B cell (primary cell): ENCODE measurements around the gene SH3RF1. TPM values are rescaled to one million over a fixed set of nuclear protein-coding genes. Genes with fewer than 3 reads are reported as not detected.

Source experiments
- ATAC-seq: fragments of 200-7000 bp; cut with Tn5 transposase; one replicate; pipeline ENCODE4 v1.10.0; 2021; ENCODE audit warnings: low read depth, mild to moderate bottlenecking, moderate number of reproducible peaks, moderate library complexity
- CTCF ChIA-PET: fragments of 350-600 bp; sonication (Branson Sonifier 250); formaldehyde crosslinking; loops from one replicate; lab custom pipeline; 2021; ENCODE audit warnings: antibody characterized with exemption, inconsistent platforms; lab: Charles Lee
- POLR2A ChIA-PET: fragments of 350-600 bp; sonication (Branson Sonifier 250); formaldehyde crosslinking; loops from one replicate; lab custom pipeline; 2021; ENCODE audit warnings: antibody characterized with exemption; lab: Charles Lee
- DNase-seq: peaks from one replicate; pipeline ENCODE4 v3.0.0; 2013
- H2AFZ ChIP-seq: 2 replicates; pipeline ENCODE4 v1.6.1; 2012; ENCODE audit warnings: mild to moderate bottlenecking, low read depth, low read length; ENCODE audit not compliant: insufficient read depth, poor library complexity, severe bottlenecking
- H3K27ac ChIP-seq, 2 donors: 1 replicate in 1 of 2; 2 replicates in 1 of 2; pipeline ENCODE4 v1.5.1; 2012 to 2013; ENCODE audit warnings: low read length in 2 of 2, mild to moderate bottlenecking in 2 of 2, moderate library complexity in 1 of 2
- H3K27me3 ChIP-seq, 4 experiments: fragments of 200-600 bp in 1 of 4; sonication (generic) in 1 of 4; replicated peaks in 1 of 4; 1 replicate in 2 of 4; 2 replicates in 2 of 4; pipeline versions ENCODE4 v1.6.1 to v1.7.0; 2013 to 2016; ENCODE audit warnings: low read length in 3 of 4, mild to moderate bottlenecking in 2 of 4, mixed read lengths in 1 of 4, moderate library complexity in 1 of 4; ENCODE audit not compliant: insufficient read depth in 4 of 4, control insufficient read depth in 3 of 4; ENCODE audit errors: control extremely low read depth in 1 of 4
- H3K36me3 ChIP-seq, 2 experiments: replicated peaks in 1 of 2; 1 replicate in 1 of 2; 2 replicates in 1 of 2; pipeline versions ENCODE4 v1.6.1 to v1.7.1; 2013; ENCODE audit warnings: low read length in 1 of 2; ENCODE audit not compliant: insufficient read depth in 2 of 2, control insufficient read depth in 1 of 2; ENCODE audit errors: control extremely low read depth in 1 of 2, extremely low read depth in 1 of 2
- H3K4me1 ChIP-seq, 2 donors: fragments of 200-600 bp in 1 of 2; sonication (generic) in 1 of 2; 1 replicate in 1 of 2; 2 replicates in 1 of 2; pipeline versions ENCODE4 v1.5.1 to v1.6.1; 2013 to 2017; ENCODE audit warnings: low read length in 2 of 2; ENCODE audit not compliant: control insufficient read depth in 2 of 2, insufficient read depth in 2 of 2
- H3K4me2 ChIP-seq: replicated peaks from 2 replicates; pipeline ENCODE3; 2012; ENCODE audit warnings: mild to moderate bottlenecking, low read depth, low read length; ENCODE audit not compliant: poor library complexity, severe bottlenecking
- H3K4me3 ChIP-seq, 5 experiments: fragments of 200-600 bp in 1 of 5; sonication (generic) in 1 of 5; 1 replicate in 3 of 5; 2 replicates in 2 of 5; pipeline versions ENCODE4 v1.5.1 to v1.7.0; 2011 to 2016; ENCODE audit warnings: low read length in 4 of 5, mild to moderate bottlenecking in 4 of 5, low read depth in 2 of 5, control low read depth in 1 of 5, moderate library complexity in 1 of 5; ENCODE audit not compliant: insufficient read depth in 1 of 5; ENCODE audit errors: control extremely low read depth in 1 of 5, extremely low read depth in 1 of 5
- H3K79me2 ChIP-seq: fragments of 200-600 bp; sonication (generic); one replicate; pipeline ENCODE4 v1.6.0; 2016; ENCODE audit warnings: low read length; ENCODE audit not compliant: control insufficient read depth, insufficient read depth
- H3K9ac ChIP-seq: fragments of 200-600 bp; sonication (generic); 2 replicates; pipeline ENCODE4 v1.6.1; 2017; ENCODE audit warnings: mild to moderate bottlenecking, low read length, moderate library complexity
- H3K9me3 ChIP-seq, 3 donors: one replicate each; pipeline versions ENCODE4 v1.6.1 to v1.7.1; 2013; ENCODE audit warnings: low read length in 2 of 3; ENCODE audit not compliant: control insufficient read depth in 2 of 3, insufficient read depth in 1 of 3; ENCODE audit errors: control extremely low read depth in 1 of 3
- H4K20me1 ChIP-seq: 2 replicates; pipeline ENCODE4 v1.6.0; 2012; ENCODE audit warnings: mild to moderate bottlenecking, low read length; ENCODE audit not compliant: insufficient read depth, control insufficient read depth, poor library complexity, severe bottlenecking
- H3K27ac Mint-ChIP-seq: one replicate; pipeline ENCODE4 v1.8.0; 2021; ENCODE audit warnings: mixed read lengths
- H3K27me3 Mint-ChIP-seq: one replicate; pipeline ENCODE4 v1.8.0; 2021; ENCODE audit warnings: mixed read lengths
- H3K4me1 Mint-ChIP-seq: one replicate; pipeline ENCODE4 v1.8.0; 2021; ENCODE audit warnings: mixed read lengths
- H3K4me3 Mint-ChIP-seq: one replicate; pipeline ENCODE4 v1.8.0; 2021; ENCODE audit warnings: mixed read lengths
- H3K9me3 Mint-ChIP-seq: one replicate; pipeline ENCODE4 v1.8.0; 2022; ENCODE audit warnings: mixed read lengths; ENCODE audit not compliant: insufficient read depth
- EZH2 ChIP-seq: IDR thresholded peaks from 2 replicates; pipeline ENCODE4 v1.6.1; 2012; ENCODE audit warnings: borderline replicate concordance, low read depth, mild to moderate bottlenecking, moderate library complexity, low read length; ENCODE audit not compliant: insufficient read depth, poor library complexity, severe bottlenecking
- WGBS: methylation state at CpG from one replicate; pipeline ENCODE4 v1.1.5; 2013; ENCODE audit warnings: missing lambda C conversion rate; ENCODE audit not compliant: insufficient coverage; 5-methylcytosine and 5-hydroxymethylcytosine counted together
- intact Hi-C: fragments of 100-400 bp; cut with micrococcal nuclease; formaldehyde crosslinking; loops from one replicate; pipeline ENCODE4 v1.10.0; 2022
- polyA plus RNA-seq: library from polyadenylated mRNA; depleted of rRNA; stranded (reverse); fragments of >200 nt; gene quantifications from 2 replicates; pipeline ENCODE4 v1.2.3, GENCODE V29; 2012
- total RNA-seq, 2 donors: library from RNA; stranded (reverse); fragments of 120-200 nt in 1 of 2; gene quantifications; 1 replicate in 1 of 2; 2 replicates in 1 of 2; pipeline versions ENCODE4 v1.2.3 to v1.2.4, GENCODE V29; 2013 to 2022
- TF ChIP-seq, protein P1 (sequence below): fragments of 200-600 bp; IDR thresholded peaks from one replicate; pipeline ENCODE4 v1.8.0; 2022; ENCODE audit warnings: antibody characterized with exemption, mild to moderate bottlenecking

The SH3RF1 gene
- total and polyA plus RNA-seq, 2 donors (not counting 1 experiment from before 2014, with no cell fraction given), result 2.0 to 5.4 TPM

DNA sequence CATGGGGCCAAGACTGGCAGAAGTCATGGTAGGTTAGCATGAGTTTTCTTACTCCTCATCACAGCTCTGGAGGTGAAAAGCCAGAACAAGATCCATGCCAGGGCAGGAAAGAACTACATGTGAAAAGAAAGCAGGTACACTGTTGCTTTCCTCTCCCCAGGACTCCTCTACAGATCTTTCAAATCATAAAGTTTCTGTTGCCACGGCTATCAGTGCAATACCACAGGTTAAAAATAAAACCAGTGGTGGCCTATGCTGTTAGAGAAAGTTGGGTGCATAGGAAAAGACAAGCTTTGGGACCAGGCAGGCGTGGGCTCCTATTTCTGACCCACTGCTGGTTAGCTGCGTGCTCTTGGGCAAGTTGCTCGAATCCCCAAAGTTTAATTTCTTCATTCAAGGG is 81.4 kb downstream of the SH3RF1 start:
- no peaks in the 10 kb centered on the region for H3K79me2 ChIP-seq
- Mint-ChIP-seq H3K27ac (peak overlapping the region; percentile 66), H3K27me3 (no peaks in the 10 kb centered on the region), H3K4me1 (peaks cover 25% of the 10 kb centered on the region), H3K4me3 (peak overlapping the region; percentile 62), H3K9me3 (no peaks in the 10 kb centered on the region)
- no peak for TF ChIP-seq EZH2
- TF ChIP-seq, protein P1, sequence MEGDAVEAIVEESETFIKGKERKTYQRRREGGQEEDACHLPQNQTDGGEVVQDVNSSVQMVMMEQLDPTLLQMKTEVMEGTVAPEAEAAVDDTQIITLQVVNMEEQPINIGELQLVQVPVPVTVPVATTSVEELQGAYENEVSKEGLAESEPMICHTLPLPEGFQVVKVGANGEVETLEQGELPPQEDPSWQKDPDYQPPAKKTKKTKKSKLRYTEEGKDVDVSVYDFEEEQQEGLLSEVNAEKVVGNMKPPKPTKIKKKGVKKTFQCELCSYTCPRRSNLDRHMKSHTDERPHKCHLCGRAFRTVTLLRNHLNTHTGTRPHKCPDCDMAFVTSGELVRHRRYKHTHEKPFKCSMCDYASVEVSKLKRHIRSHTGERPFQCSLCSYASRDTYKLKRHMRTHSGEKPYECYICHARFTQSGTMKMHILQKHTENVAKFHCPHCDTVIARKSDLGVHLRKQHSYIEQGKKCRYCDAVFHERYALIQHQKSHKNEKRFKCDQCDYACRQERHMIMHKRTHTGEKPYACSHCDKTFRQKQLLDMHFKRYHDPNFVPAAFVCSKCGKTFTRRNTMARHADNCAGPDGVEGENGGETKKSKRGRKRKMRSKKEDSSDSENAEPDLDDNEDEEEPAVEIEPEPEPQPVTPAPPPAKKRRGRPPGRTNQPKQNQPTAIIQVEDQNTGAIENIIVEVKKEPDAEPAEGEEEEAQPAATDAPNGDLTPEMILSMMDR, result no peak
- peak overlapping the region; percentile 41 for H3K4me2 ChIP-seq
- no peaks in the 10 kb centered on the region for H4K20me1 ChIP-seq
- H2AFZ ChIP-seq, result peak overlapping the region; percentile 59
- no peak for ATAC-seq
- H3K4me3 ChIP-seq, result peak overlapping the region in 1 of 5 experiments; percentile 21
- H3K36me3 ChIP-seq, result no peaks in the 10 kb centered on the region
- no peaks in the 10 kb centered on the region for H3K27me3 ChIP-seq
- ChIA-PET POLR2A (no interaction called here), CTCF (no interaction called here)
- no CpG with 5 or more reads among the region's 4 CpGs for WGBS
- no peak overlapping the region for H3K27ac ChIP-seq
- H3K9ac ChIP-seq, result peak overlapping the region; percentile 10
- peaks cover 5 to 10% of the 10 kb centered on the region in 2 donors for H3K4me1 ChIP-seq
- peaks cover 0 to under 1% (median 0%) of the 10 kb centered on the region in 3 donors for H3K9me3 ChIP-seq
- DNase-seq, result no peak
- intact Hi-C loops, result no loop called here

DNA sequence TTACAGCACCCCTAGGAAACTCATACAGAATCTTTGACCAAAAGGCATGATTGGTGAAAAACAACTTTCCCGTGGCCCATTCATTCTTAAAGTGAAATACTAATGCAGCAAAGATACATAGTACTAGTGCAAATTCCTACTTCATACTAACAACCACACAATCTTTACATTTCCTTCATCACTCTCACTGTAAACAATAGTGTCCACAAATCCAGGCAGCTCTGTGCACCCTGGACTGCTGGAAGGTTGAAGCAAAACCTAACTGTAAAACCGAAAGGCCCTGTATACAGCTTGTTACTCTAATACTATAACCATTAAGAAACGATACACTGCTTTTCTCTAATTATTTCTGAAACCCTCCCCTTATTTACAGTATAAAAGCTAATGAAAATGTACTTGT is 82.6 kb downstream of the SH3RF1 start:
- no peak overlapping the region for H3K27ac Mint-ChIP-seq
- intact Hi-C loops, result no loop called here
- TF ChIP-seq, protein P1, result no peak
- no peak for TF ChIP-seq EZH2
- H3K9me3 Mint-ChIP-seq, result no peaks in the 10 kb centered on the region
- no peak for DNase-seq
- Histone ChIP-seq H3K79me2 (no peaks in the 10 kb centered on the region), H3K9ac (no peak overlapping the region), H3K4me3 (no peak overlapping the region), H3K27me3 (no peaks in the 10 kb centered on the region), H2AFZ (no peak overlapping the region), H4K20me1 (no peaks in the 10 kb centered on the region), H3K9me3 (no peaks in the 10 kb centered on the region), H3K36me3 (no peaks in the 10 kb centered on the region), H3K4me2 (no peak overlapping the region), H3K27ac (no peak overlapping the region), H3K4me1 (peaks cover 5 to 10% of the 10 kb centered on the region in 2 donors)
- no peak for ATAC-seq
- H3K27me3 Mint-ChIP-seq, result no peaks in the 10 kb centered on the region
- peaks cover 25% of the 10 kb centered on the region for H3K4me1 Mint-ChIP-seq
- no peak overlapping the region for H3K4me3 Mint-ChIP-seq
- POLR2A ChIA-PET, result no interaction called here
- CTCF ChIA-PET, result no interaction called here
- 100% methylated on average over 1 of the region's 3 CpGs for WGBS
